ENCODE measurements around the gene DLD.
"Not testable (repeated sequence)": the region's sequence is repeated elsewhere in the genome, so short reads cannot be mapped to it uniquely, and the experiment has no call there.

DLD gene

DNA sequence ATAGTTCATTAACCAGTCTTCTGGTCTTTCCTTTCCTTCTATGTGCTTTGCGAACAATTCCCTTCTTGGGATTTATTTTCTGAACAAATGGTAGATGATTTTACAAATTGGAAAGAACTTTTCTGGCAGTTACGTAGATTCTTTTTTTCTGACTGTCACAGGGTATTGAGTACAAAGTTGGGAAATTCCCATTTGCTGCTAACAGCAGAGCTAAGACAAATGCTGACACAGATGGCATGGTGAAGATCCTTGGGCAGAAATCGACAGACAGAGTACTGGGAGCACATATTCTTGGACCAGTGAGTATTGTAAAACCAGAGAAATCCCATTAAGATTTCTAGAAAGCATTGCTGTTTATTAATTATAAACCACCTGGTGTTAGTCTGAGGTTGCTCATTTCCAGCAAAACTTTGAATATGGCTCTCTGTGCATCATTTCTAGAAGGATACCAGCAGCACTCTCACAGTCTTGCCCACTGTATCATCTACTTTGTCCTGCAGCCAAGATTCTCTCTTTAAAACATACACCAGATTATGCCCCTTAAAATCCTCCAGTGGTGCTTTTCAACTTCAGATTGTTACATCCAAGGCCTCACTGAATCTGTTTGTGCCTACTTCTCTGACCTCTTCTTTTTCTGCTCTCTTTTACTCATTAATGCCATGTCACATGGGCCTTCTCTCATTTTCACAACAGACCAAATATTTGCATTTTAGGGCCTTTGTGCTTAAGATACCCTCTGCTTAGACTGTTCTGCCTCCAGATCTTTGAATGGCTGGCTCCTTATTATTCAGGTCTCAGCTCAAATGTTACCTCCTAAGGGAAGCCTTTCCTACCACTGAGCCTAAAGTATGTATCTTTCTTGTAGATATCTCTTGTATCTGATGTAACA, 27.0 kb downstream of the DLD start:
- DNase-seq: no peak

DNA sequence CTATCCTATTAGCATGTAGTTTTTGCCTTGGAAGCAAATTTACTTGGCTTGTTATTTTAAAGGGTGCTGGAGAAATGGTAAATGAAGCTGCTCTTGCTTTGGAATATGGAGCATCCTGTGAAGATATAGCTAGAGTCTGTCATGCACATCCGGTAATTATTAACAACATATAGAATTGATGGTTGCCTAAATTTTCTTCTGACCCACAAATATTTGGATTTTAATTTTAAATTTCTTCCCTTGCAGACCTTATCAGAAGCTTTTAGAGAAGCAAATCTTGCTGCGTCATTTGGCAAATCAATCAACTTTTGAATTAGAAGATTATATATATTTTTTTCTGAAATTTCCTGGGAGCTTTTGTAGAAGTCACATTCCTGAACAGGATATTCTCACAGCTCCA, 28.0 kb downstream of the DLD start:
- no peak for DNase-seq

DNA sequence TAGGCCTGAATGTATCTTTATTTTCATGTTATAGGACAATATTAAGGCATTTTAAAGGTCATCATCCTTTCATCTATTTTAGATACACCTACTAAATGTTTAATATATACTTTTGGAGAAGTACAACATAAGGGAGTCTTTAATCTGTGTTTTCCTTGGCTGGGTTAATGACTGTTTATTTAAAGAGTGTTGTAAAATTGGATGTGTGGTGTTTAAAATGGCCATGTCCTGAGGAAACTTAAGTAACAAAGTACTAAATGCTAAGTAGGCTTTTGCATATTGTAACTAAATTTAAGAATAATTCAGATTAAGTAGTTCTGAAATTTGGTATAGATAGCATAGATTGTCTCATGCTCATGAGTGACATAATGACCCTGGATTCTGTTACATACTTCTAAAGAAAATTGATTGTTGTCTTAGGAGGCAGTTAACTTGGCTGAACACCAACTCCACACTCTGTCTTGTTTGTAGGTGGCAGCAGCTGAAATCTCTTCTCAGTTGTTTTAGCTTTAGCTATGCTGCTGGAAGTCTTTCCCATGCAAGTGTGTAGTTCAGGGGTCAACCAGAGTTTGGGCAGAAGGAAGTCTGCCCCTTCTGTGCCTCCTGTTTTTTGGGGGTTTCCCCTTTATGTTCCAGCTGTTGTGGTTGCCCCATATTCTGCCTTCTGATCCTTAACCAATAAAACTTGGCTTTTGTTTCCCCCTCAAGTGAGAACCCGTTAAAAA, 29.2 kb downstream of the DLD start:
- DNase-seq: no peak

DNA sequence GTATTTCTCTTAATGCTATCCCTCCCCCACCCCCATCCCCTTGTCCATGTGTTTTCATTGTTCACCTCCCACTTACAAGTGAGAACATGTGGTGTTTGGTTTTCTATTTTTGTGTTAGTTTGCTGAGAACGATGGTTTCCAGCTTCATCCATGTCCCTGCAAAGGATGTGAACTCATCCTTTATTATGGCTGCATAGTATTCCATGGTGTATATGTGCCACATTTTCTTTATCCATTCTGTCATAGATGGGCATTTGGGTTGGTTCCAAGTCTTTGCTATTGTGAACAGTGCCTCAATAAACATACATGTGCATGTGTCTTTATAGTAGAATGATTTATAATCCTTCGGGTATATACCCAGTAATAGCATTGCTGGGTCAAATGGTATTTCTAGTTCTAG, 30.8 kb downstream of the DLD start:
- not testable (repeated sequence) for DNase-seq

- no peak for DNase-seq
Measured at GRCh38 chr7:107922886-107923285, 31.9 kb downstream of the DLD start.

- peak; percentile 70 for DNase-seq
Measured at GRCh38 chr7:107924841-107925504, 34.0 kb downstream of the DLD start.

DNA sequence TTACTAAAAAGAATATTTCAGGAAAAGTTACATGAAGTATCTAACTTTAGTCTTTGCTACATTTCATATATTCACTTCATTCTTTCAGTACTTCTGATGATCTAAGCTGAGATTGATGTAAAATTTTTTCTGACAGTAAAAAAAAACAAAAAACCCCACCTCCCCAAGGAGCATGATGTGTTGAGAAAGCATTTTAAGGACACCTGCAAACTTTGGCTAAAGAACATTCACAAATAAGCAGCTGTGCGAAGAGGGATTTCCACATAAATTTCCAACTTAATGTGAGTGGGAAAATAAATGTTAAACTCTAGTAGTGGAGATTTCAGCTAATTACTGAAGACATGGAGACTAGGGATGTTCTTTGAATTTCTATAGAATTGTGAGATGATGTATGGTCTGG, 35.5 kb downstream of the DLD start:
- no peak for DNase-seq

DNA sequence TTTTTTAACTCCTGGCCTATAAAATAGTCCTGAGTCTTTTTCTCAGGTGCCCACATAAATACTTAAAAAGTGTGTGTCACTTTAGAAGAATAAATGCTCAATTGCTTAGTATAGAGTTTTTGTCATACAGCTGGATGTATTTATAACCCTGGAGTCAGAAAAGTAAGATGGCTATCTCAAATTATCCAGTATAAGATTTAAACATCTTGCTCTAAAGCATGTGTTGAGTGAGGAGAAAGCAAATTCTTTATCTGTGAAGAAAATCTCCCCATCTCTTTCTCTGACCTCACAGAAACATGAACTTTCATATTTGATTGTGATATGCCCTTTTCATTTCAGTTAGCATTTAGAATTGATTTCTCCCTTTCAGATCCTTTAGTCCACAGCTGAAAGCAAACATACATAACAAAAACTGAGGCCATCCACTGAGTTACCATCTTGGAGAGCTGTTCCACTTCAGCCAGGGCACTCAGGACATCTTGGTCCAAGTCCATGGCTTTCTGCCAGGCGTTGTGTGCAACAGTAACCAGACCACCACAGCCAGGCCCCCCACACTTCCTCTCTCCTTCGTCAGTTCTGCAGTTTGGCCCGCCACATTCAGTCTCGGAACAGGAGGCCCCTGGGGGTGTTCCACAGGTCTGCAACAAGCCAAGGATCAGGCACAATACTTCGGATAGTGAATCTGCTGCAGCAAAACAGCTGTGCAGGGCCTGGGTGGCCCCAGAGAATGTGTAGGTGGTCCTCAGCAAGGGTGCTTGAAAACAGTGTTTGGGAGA, 40.9 kb downstream of the DLD start:
- no peak for DNase-seq

- DNase-seq: no peak
Measured at GRCh38 chr7:107932805-107933204, 41.8 kb downstream of the DLD start.

DNA sequence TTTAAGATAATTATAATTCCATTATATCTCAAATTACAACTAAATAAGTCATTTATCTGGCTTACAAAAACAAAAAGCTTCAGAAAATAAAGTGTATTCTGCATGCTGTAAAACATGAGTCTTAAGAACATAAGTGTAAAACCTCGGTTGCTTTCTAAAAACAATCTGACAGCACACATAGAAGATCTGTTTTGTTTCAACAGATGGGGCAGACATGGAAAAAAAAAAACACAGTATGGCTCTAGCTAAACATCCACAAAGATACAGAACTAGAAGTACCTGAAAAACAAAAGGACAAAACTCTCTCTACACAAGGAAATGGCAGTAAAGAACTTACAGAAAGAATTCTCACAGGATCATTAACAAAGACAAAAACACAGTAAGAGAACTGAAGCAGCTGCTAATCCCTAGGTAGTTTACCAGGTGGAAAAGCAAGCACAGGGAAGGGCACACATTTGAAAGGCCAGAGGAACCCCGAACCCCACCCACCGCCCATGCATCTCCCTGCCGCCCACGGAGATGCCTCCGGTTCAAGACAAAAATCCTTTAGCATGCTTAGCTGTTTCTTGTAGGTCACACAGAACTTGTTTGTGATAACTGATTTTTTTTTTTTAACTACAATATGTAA, 42.5 kb downstream of the DLD start:
- no peak for DNase-seq

- no peak for DNase-seq
Measured at GRCh38 chr7:107934991-107935770, 44.2 kb downstream of the DLD start.

GRCh38 chr7:107936312-107936711, 45.3 kb downstream of the DLD start:
- DNase-seq: no peak

- no peak for DNase-seq
Measured at GRCh38 chr7:107937531-107937930, 46.5 kb downstream of the DLD start.

DNA sequence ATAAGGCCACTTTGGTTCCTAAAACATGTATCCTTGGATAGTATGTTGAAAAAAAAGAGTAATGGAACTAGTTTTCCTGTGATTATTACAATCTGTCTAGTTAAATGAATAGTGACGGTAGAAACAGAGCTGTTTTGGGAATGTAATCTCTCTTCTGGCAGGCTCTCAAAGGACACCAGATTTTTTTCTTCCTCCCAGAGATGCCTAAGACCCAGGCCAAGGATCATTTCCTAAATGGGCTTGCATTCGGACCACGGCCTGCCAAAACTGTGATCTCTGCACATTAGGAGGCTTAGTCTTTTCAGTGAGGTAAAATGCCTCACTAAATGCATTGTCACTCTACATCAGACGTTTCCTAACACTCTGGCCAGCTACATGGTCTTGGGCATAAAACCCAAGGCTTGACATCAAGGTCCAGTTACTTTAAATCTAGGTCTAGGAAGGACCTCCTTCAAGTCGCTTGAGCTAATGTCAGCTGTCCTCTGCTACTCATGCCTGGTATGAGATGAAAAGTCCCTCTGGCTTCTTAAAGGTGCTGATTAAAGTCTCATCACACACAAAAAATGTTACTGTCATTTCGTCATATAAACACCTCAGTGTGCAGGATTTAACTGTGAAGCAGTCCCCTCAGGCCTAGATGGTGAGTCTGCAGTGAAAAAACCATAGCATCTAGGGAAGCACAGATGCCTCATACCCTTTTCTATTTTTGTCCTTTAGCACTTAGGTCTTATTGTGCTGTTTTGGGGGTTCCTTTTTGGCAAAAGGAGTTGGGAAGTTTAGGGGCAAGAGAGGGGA, 47.7 kb downstream of the DLD start:
- no peak for DNase-seq

GRCh38 chr7:107939573-107940489, 48.8 kb downstream of the DLD start:
- DNase-seq: no peak

DNA sequence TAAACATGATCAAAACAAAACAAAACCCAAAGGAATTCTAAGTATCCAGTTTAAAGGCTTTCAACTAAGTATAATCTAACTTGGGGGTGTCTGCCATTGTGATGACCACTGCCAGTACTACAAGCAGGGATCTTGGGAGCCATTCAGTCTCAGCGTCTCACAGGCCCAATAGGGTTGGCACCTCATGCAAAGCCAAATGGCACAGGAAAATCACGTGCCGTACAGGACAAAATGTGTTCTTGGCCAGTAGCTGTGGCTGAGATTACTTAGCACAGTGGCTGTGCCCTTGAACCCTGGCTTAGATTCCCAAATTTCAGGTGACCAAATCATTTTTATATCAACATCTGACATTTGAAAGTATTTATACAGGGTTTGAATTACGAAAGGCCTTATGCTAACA, 50.0 kb downstream of the DLD start:
- no peak for DNase-seq

DNA sequence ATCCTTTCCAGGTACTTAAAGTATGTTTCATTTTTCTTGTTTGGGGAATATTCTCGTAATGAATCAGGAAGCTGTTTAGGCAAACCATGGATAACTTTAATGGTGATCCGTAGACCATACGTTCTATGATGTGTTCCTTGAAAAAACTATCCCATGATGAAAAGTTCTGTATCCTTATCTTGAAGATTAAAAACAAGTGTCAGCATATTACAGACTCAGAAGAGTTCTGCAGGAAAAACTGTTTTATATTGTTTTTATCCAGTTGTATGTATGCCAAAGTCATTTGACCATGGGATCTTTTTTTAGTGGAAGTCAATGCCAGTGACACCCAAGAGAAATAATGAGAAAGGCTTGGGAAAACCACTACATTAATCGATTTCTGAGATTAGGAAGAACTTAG, 52.0 kb downstream of the DLD start:
- no peak for DNase-seq

DNA sequence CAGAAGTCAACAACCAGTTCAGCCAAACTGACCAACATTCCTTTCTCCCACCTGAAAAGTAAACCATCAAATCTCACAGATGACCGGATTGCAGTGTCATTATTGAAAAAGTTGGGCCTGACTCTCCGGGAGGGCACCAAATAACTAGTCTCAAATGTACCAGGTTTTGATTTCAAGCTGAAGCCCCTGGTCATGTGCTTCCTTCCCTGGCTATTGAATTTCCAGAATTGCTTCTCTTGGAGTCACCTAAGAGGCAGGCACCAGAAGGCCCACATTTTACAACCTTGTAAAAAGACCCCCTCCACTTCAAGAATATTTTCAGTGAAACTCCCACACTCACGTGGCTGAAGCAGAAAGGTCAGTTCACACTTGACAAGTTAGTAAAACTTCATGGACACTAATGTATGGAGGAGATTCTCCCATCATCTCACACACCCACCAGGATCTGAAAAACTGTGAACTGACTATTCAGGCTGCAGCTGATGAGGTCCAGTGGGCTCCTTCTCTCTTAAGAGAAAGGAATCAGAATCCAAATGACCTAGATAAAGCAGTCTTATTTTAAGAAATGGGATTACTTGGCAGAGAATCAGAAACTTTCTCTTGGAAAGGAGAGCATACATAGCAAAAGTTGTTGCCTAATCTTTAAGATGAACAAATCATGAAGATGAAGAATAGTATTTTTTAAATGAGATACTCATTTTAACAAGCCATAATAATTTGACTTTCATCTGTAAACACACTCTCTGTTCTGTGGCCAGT, 53.6 kb downstream of the DLD start:
- DNase-seq: no peak

DNA sequence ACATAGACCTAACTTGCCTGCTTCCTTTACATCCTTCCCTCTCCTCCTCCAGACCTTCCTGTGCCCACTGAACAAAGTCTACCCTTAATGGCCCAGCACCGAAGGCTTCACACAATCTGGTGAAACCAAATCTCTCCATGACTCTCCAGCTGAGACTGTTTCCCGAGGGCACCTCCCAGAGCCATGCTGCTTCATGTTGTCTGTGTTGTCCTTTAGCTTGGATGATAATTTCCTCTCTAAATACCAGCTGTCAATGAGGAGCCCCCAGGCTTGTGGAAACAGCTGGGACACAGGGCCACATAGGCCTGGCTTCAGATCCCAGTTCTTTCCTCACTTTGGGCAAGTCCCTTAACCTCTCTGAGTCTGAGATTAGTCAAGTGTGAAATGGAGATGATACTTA, 54.3 kb downstream of the DLD start:
- DNase-seq: no peak

Data from NCI-H1048 (cell line).